GM21515 (cell line): ENCODE measurements around the gene PSMC6.

Source experiments
- ATAC-seq: cut with Tn5 transposase; IDR thresholded peaks from one replicate; pipeline ENCODE4 v1.9.1; 2021; ENCODE audit not compliant: unreplicated experiment

Gene PSMC6

GRCh38 chr14:52706724-52707706 is at the start of gene PSMC6:
Gene PSMC6, plus strand, starts transcription at chr14:52707200. Its CDS starts 20 bp downstream, at chr14:52707220.
- ATAC-seq, result peak; percentile 97

GRCh38 chr14:52660325-52660724 is 46.7 kb upstream of the PSMC6 start:
- no peak for ATAC-seq

GRCh38 chr14:52660832-52661231 is 46.2 kb upstream of the PSMC6 start:
- no peak for ATAC-seq

- ATAC-seq, result no peak
Measured at GRCh38 chr14:52661314-52661713, 45.7 kb upstream of the PSMC6 start.

GRCh38 chr14:52663850-52664249 is 43.1 kb upstream of the PSMC6 start:
- no peak for ATAC-seq

- ATAC-seq, result no peak
Measured at GRCh38 chr14:52678591-52678990, 28.4 kb upstream of the PSMC6 start.

- no peak for ATAC-seq
Measured at GRCh38 chr14:52683985-52684520, 22.9 kb upstream of the PSMC6 start.

GRCh38 chr14:52686176-52686575 is 20.8 kb upstream of the PSMC6 start:
- no peak for ATAC-seq

GRCh38 chr14:52690983-52691760 is 15.8 kb upstream of the PSMC6 start:
- ATAC-seq, result no peak

- no peak for ATAC-seq
Measured at GRCh38 chr14:52692248-52692962, 14.6 kb upstream of the PSMC6 start.

GRCh38 chr14:52693036-52693435 is 14.0 kb upstream of the PSMC6 start:
- no peak for ATAC-seq

- no peak for ATAC-seq
Measured at GRCh38 chr14:52693532-52693931, 13.5 kb upstream of the PSMC6 start.

GRCh38 chr14:52694761-52695480 is 12.1 kb upstream of the PSMC6 start:
- peak; percentile 70 for ATAC-seq

GRCh38 chr14:52695481-52696091 is 11.4 kb upstream of the PSMC6 start, which contains the start of gene ERO1A:
Gene ERO1A, minus strand, starts transcription at chr14:52695558. Its CDS starts 77 bp downstream, at chr14:52695481.
- peak; percentile 63 for ATAC-seq

- ATAC-seq, result no peak
Measured at GRCh38 chr14:52700701-52701172, 6.3 kb upstream of the PSMC6 start.

- no peak for ATAC-seq
Measured at GRCh38 chr14:52701223-52701622, 5.8 kb upstream of the PSMC6 start.

- ATAC-seq, result no peak
Measured at GRCh38 chr14:52703225-52703624, 3.8 kb upstream of the PSMC6 start.

- ATAC-seq, result no peak
Measured at GRCh38 chr14:52703664-52704063, 3.3 kb upstream of the PSMC6 start.

GRCh38 chr14:52706286-52706685 is 714 bp upstream of the PSMC6 start:
- no peak for ATAC-seq

GRCh38 chr14:52711666-52712065 is 4.7 kb downstream of the PSMC6 start:
- no peak for ATAC-seq
